MM.1S (cell line): ENCODE measurements around the gene PACRG.

ENCODE experiments used
- DNase-seq: peaks from one replicate; pipeline ENCODE4 v3.0.0-alpha.2; 2015
- H2AFZ ChIP-seq: fragments of 300-600 bp; sonication (generic); 2 replicates; pipeline ENCODE4 v1.6.0; 2016; ENCODE audit warnings: antibody characterized with exemption, low read length
- H3F3A ChIP-seq: fragments of 300-600 bp; sonication (generic); 2 replicates; pipeline ENCODE4 v1.6.1; 2016; ENCODE audit warnings: mild to moderate bottlenecking, antibody characterized with exemption, low read length, moderate library complexity, mixed read lengths; ENCODE audit not compliant: insufficient read depth
- H3K27ac ChIP-seq: fragments of 300-600 bp; sonication (generic); 2 replicates; pipeline ENCODE4 v1.5.1; 2016; ENCODE audit warnings: mild to moderate bottlenecking, low read length
- H3K27me3 ChIP-seq: fragments of 300-600 bp; sonication (generic); replicated peaks from 2 replicates; pipeline ENCODE4 v1.6.0; 2016; ENCODE audit warnings: low read length; ENCODE audit not compliant: insufficient read depth
- H3K36me3 ChIP-seq: fragments of 300-600 bp; sonication (generic); replicated peaks from 2 replicates; pipeline ENCODE4 v1.6.1; 2016; ENCODE audit warnings: mild to moderate bottlenecking, low read length, mixed read lengths; ENCODE audit not compliant: insufficient read depth
- H3K4me1 ChIP-seq: fragments of 300-600 bp; sonication (generic); 2 replicates; pipeline ENCODE4 v1.6.1; 2016; ENCODE audit warnings: low read length, mixed read lengths
- H3K4me2 ChIP-seq: fragments of 300-600 bp; sonication (generic); 2 replicates; pipeline ENCODE4 v1.6.0; 2016; ENCODE audit warnings: low read depth, low read length
- H3K4me3 ChIP-seq: fragments of 300-600 bp; sonication (generic); 2 replicates; pipeline ENCODE4 v1.5.1; 2016; ENCODE audit warnings: low read length, mixed read lengths
- H3K79me2 ChIP-seq: fragments of 300-600 bp; sonication (generic); 2 replicates; pipeline ENCODE4 v1.6.1; 2016; ENCODE audit warnings: mixed run types, low read length, mixed read lengths
- H3K9ac ChIP-seq: fragments of 300-600 bp; sonication (generic); 2 replicates; pipeline ENCODE4 v1.6.1; 2016; ENCODE audit warnings: low read length, mixed read lengths
- H3K9me2 ChIP-seq: fragments of 300-600 bp; sonication (generic); replicated peaks from 2 replicates; pipeline ENCODE4 v1.6.1; 2016; ENCODE audit warnings: mild to moderate bottlenecking, low read length, mixed read lengths; ENCODE audit not compliant: insufficient read depth
- H3K9me3 ChIP-seq: fragments of 300-600 bp; sonication (generic); replicated peaks from 2 replicates; pipeline ENCODE4 v1.6.1; 2016; ENCODE audit warnings: mild to moderate bottlenecking, low read length, mixed read lengths; ENCODE audit not compliant: insufficient read depth
- H4K20me1 ChIP-seq: fragments of 300-600 bp; sonication (generic); 2 replicates; pipeline ENCODE4 v1.6.1; 2016; ENCODE audit warnings: mild to moderate bottlenecking, low read length, moderate library complexity, mixed read lengths; ENCODE audit not compliant: insufficient read depth
- CTCF ChIP-seq: fragments of 300-600 bp; sonication (generic); IDR thresholded peaks from 2 replicates; pipeline ENCODE4 v1.5.1; 2016; ENCODE audit warnings: antibody characterized with exemption, low read length, mixed read lengths
- EZH2 ChIP-seq: fragments of 300-600 bp; sonication (generic); optimal IDR thresholded peaks from 2 replicates; pipeline ENCODE3; 2017; ENCODE audit warnings: low read depth, mild to moderate bottlenecking, antibody characterized with exemption, low read length, mixed read lengths
- EZH2phosphoT487 ChIP-seq: fragments of 300-600 bp; sonication (generic); IDR thresholded peaks from 2 replicates; pipeline ENCODE4 v1.6.1; 2018; ENCODE audit warnings: antibody characterized with exemption, low read length

The PACRG gene

GRCh38 chr6:163262080-163262479 is 534.3 kb downstream of the PACRG start:
- Histone ChIP-seq H2AFZ (no peak overlapping the region), H3K9me3 (no peaks in the 10 kb centered on the region), H4K20me1 (no peaks in the 10 kb centered on the region), H3K9me2 (no peaks in the 10 kb centered on the region), H3K27me3 (no peaks in the 10 kb centered on the region), H3K4me2 (no peak overlapping the region), H3K36me3 (no peaks in the 10 kb centered on the region), H3K27ac (no peak overlapping the region), H3K4me3 (no peak overlapping the region), H3K79me2 (no peaks in the 10 kb centered on the region), H3K4me1 (no peaks in the 10 kb centered on the region), H3F3A (no peaks in the 10 kb centered on the region), H3K9ac (no peak overlapping the region)
- DNase-seq = no peak
- no peak for TF ChIP-seq EZH2phosphoT487
- no peak for TF ChIP-seq CTCF
- TF ChIP-seq EZH2 = no peak

GRCh38 chr6:163263196-163263595 is 535.4 kb downstream of the PACRG start:
- no peaks in the 10 kb centered on the region for H3K4me1 ChIP-seq
- H3K27me3 ChIP-seq = no peaks in the 10 kb centered on the region
- TF ChIP-seq EZH2phosphoT487 = no peak
- no peak for TF ChIP-seq CTCF
- TF ChIP-seq EZH2 = no peak
- no peak overlapping the region for H3K27ac ChIP-seq
- H3F3A ChIP-seq = no peaks in the 10 kb centered on the region
- no peaks in the 10 kb centered on the region for H3K9me2 ChIP-seq
- H4K20me1 ChIP-seq = no peaks in the 10 kb centered on the region
- H3K9ac ChIP-seq = no peak overlapping the region
- no peaks in the 10 kb centered on the region for H3K79me2 ChIP-seq
- no peak for DNase-seq
- no peaks in the 10 kb centered on the region for H3K36me3 ChIP-seq
- H3K4me3 ChIP-seq = no peak overlapping the region
- no peak overlapping the region for H2AFZ ChIP-seq
- H3K9me3 ChIP-seq = no peaks in the 10 kb centered on the region
- H3K4me2 ChIP-seq = no peak overlapping the region

- no peaks in the 10 kb centered on the region for H3K9me2 ChIP-seq
- H3K27me3 ChIP-seq = no peaks in the 10 kb centered on the region
- H3K9ac ChIP-seq = no peak overlapping the region
- no peak overlapping the region for H2AFZ ChIP-seq
- no peaks in the 10 kb centered on the region for H4K20me1 ChIP-seq
- H3K4me1 ChIP-seq = no peaks in the 10 kb centered on the region
- H3K9me3 ChIP-seq = no peaks in the 10 kb centered on the region
- no peaks in the 10 kb centered on the region for H3K36me3 ChIP-seq
- no peak overlapping the region for H3K4me2 ChIP-seq
- H3K27ac ChIP-seq = no peak overlapping the region
- TF ChIP-seq EZH2 (no peak), EZH2phosphoT487 (no peak), CTCF (no peak)
- H3K4me3 ChIP-seq = no peak overlapping the region
- no peak for DNase-seq
- no peaks in the 10 kb centered on the region for H3K79me2 ChIP-seq
- H3F3A ChIP-seq = no peaks in the 10 kb centered on the region
Measured at GRCh38 chr6:163263998-163264661, 536.4 kb downstream of the PACRG start.
